ENCODE data around the gene TTC9B.

Gene TTC9B

DNA sequence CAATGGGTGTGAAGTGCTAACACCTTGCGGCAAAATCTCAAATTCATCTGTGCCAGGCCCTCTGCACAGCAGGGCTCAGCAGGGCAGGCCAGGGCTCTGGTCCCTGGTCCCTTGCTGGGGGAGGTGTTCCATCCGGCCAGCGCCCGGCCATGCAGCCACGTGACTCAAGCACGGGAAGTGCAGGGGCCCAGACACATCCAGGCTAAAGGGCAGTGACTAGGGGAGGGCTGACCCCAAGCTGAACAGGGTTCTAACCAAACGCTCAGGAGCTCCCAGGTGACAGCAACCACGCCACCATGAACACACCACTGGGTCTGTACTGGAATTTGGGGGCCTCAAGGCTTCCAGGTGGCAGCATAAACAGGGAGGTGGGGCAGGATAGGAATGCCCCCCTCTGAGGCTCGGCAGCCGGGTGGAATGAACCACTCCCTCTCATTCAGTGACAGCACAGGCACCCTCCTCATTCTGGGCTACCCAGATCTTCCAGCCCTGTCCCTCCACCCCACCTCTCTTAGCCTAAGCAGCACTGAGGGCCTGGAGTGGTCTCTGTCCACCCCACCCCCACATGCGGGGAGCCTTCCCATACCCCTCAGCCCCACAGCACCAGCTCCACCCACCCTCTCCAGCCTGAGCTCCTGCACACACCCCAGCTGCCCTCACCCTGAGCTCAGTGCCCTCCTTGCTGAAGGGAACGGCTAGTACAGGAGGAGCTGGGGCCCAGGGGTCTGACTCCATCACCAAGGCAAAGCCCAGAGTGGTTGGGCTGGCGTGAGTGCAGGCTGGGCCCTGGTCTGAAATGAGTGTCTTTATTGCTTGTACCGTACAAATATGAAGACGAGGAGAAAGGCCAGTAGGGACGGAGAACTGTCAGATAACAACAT, 13.6 kb upstream of the TTC9B start:
- Histone ChIP-seq H3K36me3 (peaks cover 24 to 45% (median 44%) of the 10 kb centered on the region in 3 donors), H3K4me3 (no peak overlapping the region), H3K4me1 (peaks cover 0 to 15% (median 4%) of the 10 kb centered on the region in 4 donors), H3K9me3 (no peaks in the 10 kb centered on the region), H3K27me3 (peaks cover 0 to 10% of the 10 kb centered on the region in 2 donors), H3K27ac (no peak overlapping the region)
- TF ChIP-seq CTCF (IDR thresholded peaks at IDR 0.05) = no peak
- DNase-seq = no peak
- intact Hi-C loops (cut with DNase I; ENCODE audit: low total_unique reads) = no loop called here

DNA sequence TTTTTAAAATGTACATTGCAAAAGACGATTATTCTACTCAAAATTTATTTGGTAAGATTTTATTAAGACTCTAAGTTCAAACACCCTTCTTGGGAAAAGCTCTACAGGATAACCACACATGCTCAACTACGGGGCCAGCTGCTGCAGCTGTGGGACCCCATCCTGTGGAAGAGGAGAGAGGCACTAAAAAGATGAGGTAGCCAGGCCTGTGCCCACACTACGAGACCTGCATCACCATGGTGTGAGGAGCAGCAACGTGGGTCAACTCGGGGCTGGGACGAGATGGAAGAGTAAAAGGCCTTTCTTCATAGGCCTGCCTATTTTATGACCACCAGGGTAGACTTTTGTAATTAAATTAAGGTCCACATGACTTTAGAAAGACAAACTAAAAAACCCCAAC, 12.9 kb upstream of the TTC9B start:
- Histone ChIP-seq H3K4me1 (peaks cover 0 to 22% (median 10%) of the 10 kb centered on the region in 4 donors), H3K36me3 (peaks cover 17 to 38% (median 36%) of the 10 kb centered on the region in 3 donors), H3K4me3 (no peak overlapping the region), H3K27me3 (peaks cover 0 to 17% of the 10 kb centered on the region in 2 donors), H3K27ac (no peak overlapping the region), H3K9me3 (no peaks in the 10 kb centered on the region)
- no peak for TF ChIP-seq CTCF (IDR thresholded peaks at IDR 0.05)
- intact Hi-C loops (cut with DNase I; ENCODE audit: low total_unique reads) = no loop called here
- no peak for DNase-seq

DNA sequence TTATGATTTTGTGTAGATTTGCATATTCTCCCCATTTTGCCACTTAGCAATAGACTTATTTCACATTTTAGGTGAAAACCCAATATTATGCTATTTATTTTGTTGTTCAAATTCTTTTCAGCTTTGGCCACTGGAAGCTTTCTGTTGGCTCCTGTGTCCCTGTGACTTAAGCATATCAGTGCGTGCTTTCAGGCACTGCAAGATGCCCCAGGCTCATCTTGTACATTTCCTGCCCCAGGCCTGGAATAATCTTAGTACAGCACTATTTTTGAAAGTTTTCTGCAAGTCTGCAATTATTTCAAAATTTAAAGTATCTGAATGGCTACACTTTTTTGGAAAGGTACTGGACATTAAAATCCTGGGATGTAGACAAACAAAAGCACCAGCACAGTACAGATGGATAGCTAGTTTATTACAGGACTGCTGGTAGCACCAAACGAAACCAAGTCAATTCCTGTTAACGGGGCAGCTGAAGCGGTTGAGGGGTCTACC, 11.8 kb upstream of the TTC9B start:
- Histone ChIP-seq H3K27ac (no peak overlapping the region), H3K36me3 (peaks cover 6 to 27% (median 25%) of the 10 kb centered on the region in 3 donors), H3K4me3 (no peak overlapping the region), H3K4me1 (peaks cover 0 to 28% (median 17%) of the 10 kb centered on the region in 4 donors), H3K27me3 (peaks cover 0 to 28% of the 10 kb centered on the region in 2 donors), H3K9me3 (no peaks in the 10 kb centered on the region)
- DNase-seq = no peak
- intact Hi-C loops (cut with DNase I; ENCODE audit: low total_unique reads) = no loop called here
- no peak for TF ChIP-seq CTCF (IDR thresholded peaks at IDR 0.05)

GRCh38 chr19:40229484-40229883, 11.3 kb upstream of the TTC9B start:
- no peak for TF ChIP-seq CTCF (IDR thresholded peaks at IDR 0.05)
- H3K27ac ChIP-seq = no peak overlapping the region
- intact Hi-C loops (cut with DNase I; ENCODE audit: low total_unique reads) = no loop called here
- H3K9me3 ChIP-seq = no peaks in the 10 kb centered on the region
- H3K4me1 ChIP-seq = peaks cover 0 to 28% (median 17%) of the 10 kb centered on the region in 4 donors
- no peak overlapping the region for H3K4me3 ChIP-seq
- peaks cover 0 to 33% of the 10 kb centered on the region in 2 donors for H3K27me3 ChIP-seq
- no peak for DNase-seq
- H3K36me3 ChIP-seq = peaks cover 1 to 22% (median 21%) of the 10 kb centered on the region in 3 donors

DNA sequence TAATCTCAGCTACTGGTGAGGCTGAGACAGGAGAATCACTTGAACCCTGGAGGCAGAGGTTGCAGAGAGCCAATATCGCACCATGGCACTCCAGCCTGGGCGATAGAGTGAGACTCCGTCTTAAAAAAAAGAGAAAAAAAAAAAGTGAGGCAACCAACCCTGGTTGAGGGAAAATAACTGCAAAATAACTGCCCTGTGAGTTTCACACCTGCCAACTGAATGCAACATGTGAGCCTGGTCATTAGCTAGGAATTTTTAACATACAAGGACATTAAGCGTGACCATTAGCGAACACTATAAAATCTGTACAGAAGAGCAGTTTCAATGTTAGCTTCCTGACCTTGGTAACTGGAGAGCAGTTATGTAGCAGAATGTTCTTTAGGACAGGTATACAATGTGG, 10.7 kb upstream of the TTC9B start:
- Histone ChIP-seq H3K4me3 (no peak overlapping the region), H3K36me3 (peaks cover 0 to 16% (median 15%) of the 10 kb centered on the region in 3 donors), H3K27ac (no peak overlapping the region), H3K27me3 (peaks cover 0 to 39% of the 10 kb centered on the region in 2 donors), H3K9me3 (no peaks in the 10 kb centered on the region), H3K4me1 (peaks cover 0 to 28% (median 17%) of the 10 kb centered on the region in 4 donors)
- no peak for TF ChIP-seq CTCF (IDR thresholded peaks at IDR 0.05)
- intact Hi-C loops (cut with DNase I; ENCODE audit: low total_unique reads) = no loop called here
- no peak for DNase-seq
